C4-2B (cell line): Measurements from ENCODE around the gene SESN1.

Experiments used
- H3K27ac ChIP-seq: fragments of 450-650 bp; 2 replicates; pipeline ENCODE4 v1.5.1; 2017
- CTCF ChIP-seq: fragments of 450-650 bp; conservative IDR thresholded peaks from 2 replicates; pipeline ENCODE4 v1.5.1; 2017; ENCODE audit warnings: mild to moderate bottlenecking
- ZFX ChIP-seq: fragments of 450-650 bp; IDR thresholded peaks from 2 replicates; pipeline ENCODE4 v1.6.1; 2017

Gene SESN1

GRCh38 chr6:109010705-109011102 is 83.9 kb downstream of the SESN1 start:
- H3K27ac ChIP-seq: no peak overlapping the region
- TF ChIP-seq CTCF: no peak
- TF ChIP-seq ZFX: no peak

GRCh38 chr6:109009962-109010704 is 84.5 kb downstream of the SESN1 start:
- TF ChIP-seq ZFX: no peak
- TF ChIP-seq CTCF: no peak
- peak overlapping the region; percentile 79 for H3K27ac ChIP-seq

GRCh38 chr6:109009236-109009961 is 85.2 kb downstream of the SESN1 start:
- peak overlapping the region; percentile 79 for H3K27ac ChIP-seq
- TF ChIP-seq CTCF (no peak), ZFX (peak; percentile 22; the same call in 1 of the 2 replicates)

- TF ChIP-seq CTCF: no peak
- no peak for TF ChIP-seq ZFX
Observed at GRCh38 chr6:109008537-109009235, 86.0 kb downstream of the SESN1 start.

GRCh38 chr6:109008054-109008453 is 86.6 kb downstream of the SESN1 start:
- TF ChIP-seq CTCF (no peak), ZFX (no peak)
- H3K27ac ChIP-seq: no peak overlapping the region

More at GRCh38 chr6:109008537-109009235, 86.0 kb downstream of the SESN1 start:
- H3K27ac ChIP-seq: peak overlapping the region; percentile 79

GRCh38 chr6:109007521-109007920 is 87.1 kb downstream of the SESN1 start:
- no peak overlapping the region for H3K27ac ChIP-seq
- no peak for TF ChIP-seq ZFX
- TF ChIP-seq CTCF: no peak

- H3K27ac ChIP-seq: no peak overlapping the region
- TF ChIP-seq CTCF (no peak), ZFX (no peak)
Observed at GRCh38 chr6:109006818-109007217, 87.8 kb downstream of the SESN1 start.
